CD14-positive monocyte (primary cell): ENCODE data around the gene CKS1B. TPM values are rescaled to one million over a fixed set of nuclear protein-coding genes. Genes with fewer than 3 reads are reported as not detected.

ENCODE experiments used
- DNase-seq, 3 donors: peaks; one replicate each; pipeline ENCODE4 v3.0.0-alpha.2; 2011 to 2022
- H2AFZ ChIP-seq: 2 replicates; pipeline ENCODE4 v1.6.0; 2012; ENCODE audit warnings: mild to moderate bottlenecking, low read depth, low read length, inconsistent platforms; ENCODE audit not compliant: insufficient read depth, poor library complexity, severe bottlenecking
- H3K27ac ChIP-seq, 2 donors: 1 replicate in 1 of 2; 2 replicates in 1 of 2; pipeline ENCODE4 v1.5.1; 2012 to 2013; ENCODE audit warnings: low read length in 2 of 2, control low read depth in 1 of 2, inconsistent platforms in 1 of 2, low read depth in 1 of 2, mild to moderate bottlenecking in 1 of 2
- H3K27me3 ChIP-seq, 2 donors: one replicate each; pipeline versions ENCODE4 v1.6.0 to v1.6.1; 2011 to 2013; ENCODE audit warnings: low read length in 2 of 2; ENCODE audit not compliant: control insufficient read depth in 2 of 2, insufficient read depth in 2 of 2
- H3K36me3 ChIP-seq, 2 donors: replicated peaks in 1 of 2; 1 replicate in 1 of 2; 2 replicates in 1 of 2; pipeline versions ENCODE4 v1.5.1 to v1.6.1; 2012 to 2013; ENCODE audit warnings: low read length in 2 of 2, control low read depth in 1 of 2, inconsistent platforms in 1 of 2, mild to moderate bottlenecking in 1 of 2; ENCODE audit not compliant: insufficient read depth in 2 of 2, control insufficient read depth in 1 of 2
- H3K4me1 ChIP-seq, 2 donors: 1 replicate in 1 of 2; 2 replicates in 1 of 2; pipeline versions ENCODE4 v1.5.1 to v1.6.1; 2012 to 2013; ENCODE audit warnings: low read length in 2 of 2, control low read depth in 1 of 2, inconsistent platforms in 1 of 2, mild to moderate bottlenecking in 1 of 2, moderate library complexity in 1 of 2; ENCODE audit not compliant: insufficient read depth in 2 of 2, control insufficient read depth in 1 of 2
- H3K4me2 ChIP-seq: replicated peaks from 2 replicates; pipeline ENCODE3; 2012; ENCODE audit warnings: low read length, moderate library complexity, mild to moderate bottlenecking; ENCODE audit not compliant: poor library complexity, severe bottlenecking; ENCODE audit errors: extremely low read depth
- H3K4me3 ChIP-seq, 3 experiments: fragments of 200-600 bp in 1 of 3; sonication (generic) in 1 of 3; replicated peaks in 1 of 3; 1 replicate in 2 of 3; 2 replicates in 1 of 3; pipeline ENCODE4 v1.5.1; 2011 to 2013; ENCODE audit warnings: low read length in 3 of 3, mild to moderate bottlenecking in 3 of 3, control low read depth in 2 of 3, low read depth in 2 of 3, inconsistent platforms in 1 of 3, moderate library complexity in 1 of 3
- H3K79me2 ChIP-seq: 2 replicates; pipeline ENCODE4 v1.6.0; 2012; ENCODE audit warnings: mild to moderate bottlenecking, control low read depth, inconsistent platforms, low read length, moderate library complexity; ENCODE audit not compliant: insufficient read depth
- H3K9ac ChIP-seq: 2 replicates; pipeline ENCODE4 v1.6.0; 2017; ENCODE audit warnings: low read length, mild to moderate bottlenecking; ENCODE audit not compliant: insufficient read depth, poor library complexity, severe bottlenecking
- H3K9me3 ChIP-seq, 2 donors: replicated peaks in 1 of 2; 1 replicate in 1 of 2; 2 replicates in 1 of 2; pipeline versions ENCODE4 v1.5.1 to v1.6.1; 2012 to 2013; ENCODE audit warnings: low read length in 2 of 2, control low read depth in 1 of 2; ENCODE audit not compliant: control insufficient read depth in 1 of 2, insufficient read depth in 1 of 2
- H4K20me1 ChIP-seq: 2 replicates; pipeline ENCODE4 v1.6.0; 2012; ENCODE audit warnings: mild to moderate bottlenecking, low read length, control low read depth, moderate library complexity; ENCODE audit not compliant: insufficient read depth
- H3K27ac Mint-ChIP-seq, 7 donors: one replicate each; pipeline ENCODE4 v1.8.0; 2020; ENCODE audit warnings: mild to moderate bottlenecking in 7 of 7, mixed read lengths in 7 of 7, moderate library complexity in 6 of 7, inconsistent platforms in 2 of 7
- H3K27me3 Mint-ChIP-seq, 3 donors: one replicate each; pipeline ENCODE4 v1.8.0; 2021 to 2022; ENCODE audit warnings: low read depth in 3 of 3, mild to moderate bottlenecking in 3 of 3, mixed read lengths in 3 of 3, moderate library complexity in 3 of 3, inconsistent platforms in 1 of 3
- H3K36me3 Mint-ChIP-seq, 2 donors: one replicate each; pipeline ENCODE4 v1.8.0; 2020; ENCODE audit warnings: mixed read lengths in 2 of 2, inconsistent platforms in 1 of 2, mild to moderate bottlenecking in 1 of 2
- H3K4me1 Mint-ChIP-seq: one replicate; pipeline ENCODE4 v1.8.0; 2020; ENCODE audit warnings: mild to moderate bottlenecking, mixed read lengths
- H3K4me3 Mint-ChIP-seq, 2 donors: one replicate each; pipeline ENCODE4 v1.8.0; 2020; ENCODE audit warnings: mild to moderate bottlenecking in 2 of 2, mixed read lengths in 2 of 2, moderate library complexity in 1 of 2
- H3K9me3 Mint-ChIP-seq, 7 donors: one replicate each; pipeline ENCODE4 v1.8.0; 2020 to 2022; ENCODE audit warnings: mixed read lengths in 7 of 7, mild to moderate bottlenecking in 6 of 7, moderate library complexity in 6 of 7, inconsistent platforms in 2 of 7
- WGBS: methylation state at CpG from one replicate; pipeline ENCODE4 v1.1.5; 2013; ENCODE audit warnings: missing lambda C conversion rate; ENCODE audit not compliant: insufficient coverage; 5-methylcytosine and 5-hydroxymethylcytosine counted together
- intact Hi-C, 2 donors: fragments of 100-400 bp; cut with micrococcal nuclease; formaldehyde crosslinking; loops; one replicate each; pipeline versions ENCODE4 v1.15.0 to v1.15.1; 2023
- polyA plus RNA-seq, 3 donors: library from polyadenylated mRNA; depleted of rRNA in 1 of 3; unstranded in 2 of 3; stranded (reverse) in 1 of 3; fragments of 300-500 nt in 2 of 3; fragments of >200 nt in 1 of 3; fragmentation: Illumina TruSeq in 2 of 3; gene quantifications; 1 replicate in 2 of 3; 2 replicates in 1 of 3; pipeline ENCODE4 v1.2.3, GENCODE V29; 2012 to 2021
- TF ChIP-seq, protein P1 (sequence below): fragments of 200-600 bp; IDR thresholded peaks from one replicate; pipeline ENCODE4 v1.8.0; 2022; ENCODE audit warnings: antibody characterized with exemption, mild to moderate bottlenecking

The CKS1B gene
- polyA plus RNA-seq, 3 donors, result 9.4 to 22.6 (median 18.0) TPM

DNA sequence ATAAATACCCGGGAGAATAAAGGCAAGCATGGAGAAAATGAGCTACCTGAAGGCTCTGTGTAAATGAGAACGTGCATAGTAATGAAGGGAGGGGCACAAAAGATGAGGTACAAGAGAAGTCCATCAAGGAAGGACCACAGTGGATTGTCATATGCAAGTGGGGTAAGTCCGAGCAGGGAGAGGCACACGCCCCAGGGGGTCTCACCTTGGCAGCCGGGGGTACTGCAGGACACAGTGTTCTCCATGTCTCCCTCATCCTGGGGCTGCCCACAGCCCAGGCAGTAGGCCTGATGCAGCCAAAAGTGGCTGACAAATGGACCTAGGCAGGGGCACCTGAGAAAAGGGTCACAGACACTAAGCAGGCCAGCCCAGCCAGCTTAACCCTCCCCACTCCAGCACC lies 49.1 kb downstream of the CKS1B start:
- Histone ChIP-seq H3K27ac (no peak overlapping the region), H3K27me3 (no peaks in the 10 kb centered on the region), H3K9ac (no peak overlapping the region), H3K4me3 (no peak overlapping the region), H3K9me3 (no peaks in the 10 kb centered on the region), H4K20me1 (peaks cover 33% of the 10 kb centered on the region), H3K36me3 (peaks cover 9% of the 10 kb centered on the region in 2 donors), H3K79me2 (no peaks in the 10 kb centered on the region), H3K4me2 (no peak overlapping the region), H2AFZ (no peak overlapping the region), H3K4me1 (peaks cover 13 to 19% of the 10 kb centered on the region in 2 donors)
- 93% methylated on average over 4 of the region's 5 CpGs for WGBS
- intact Hi-C loops, result no loop called here
- Mint-ChIP-seq H3K4me1 (peaks cover 44% of the 10 kb centered on the region), H3K9me3 (peaks cover 0 to 2% (median 0%) of the 10 kb centered on the region in 7 donors), H3K27ac (no peak overlapping the region), H3K27me3 (peaks cover 0 to 9% (median 5%) of the 10 kb centered on the region in 3 donors), H3K36me3 (peaks cover 12 to 15% of the 10 kb centered on the region in 2 donors), H3K4me3 (no peak overlapping the region)
- no peak for DNase-seq
- TF ChIP-seq, protein P1, sequence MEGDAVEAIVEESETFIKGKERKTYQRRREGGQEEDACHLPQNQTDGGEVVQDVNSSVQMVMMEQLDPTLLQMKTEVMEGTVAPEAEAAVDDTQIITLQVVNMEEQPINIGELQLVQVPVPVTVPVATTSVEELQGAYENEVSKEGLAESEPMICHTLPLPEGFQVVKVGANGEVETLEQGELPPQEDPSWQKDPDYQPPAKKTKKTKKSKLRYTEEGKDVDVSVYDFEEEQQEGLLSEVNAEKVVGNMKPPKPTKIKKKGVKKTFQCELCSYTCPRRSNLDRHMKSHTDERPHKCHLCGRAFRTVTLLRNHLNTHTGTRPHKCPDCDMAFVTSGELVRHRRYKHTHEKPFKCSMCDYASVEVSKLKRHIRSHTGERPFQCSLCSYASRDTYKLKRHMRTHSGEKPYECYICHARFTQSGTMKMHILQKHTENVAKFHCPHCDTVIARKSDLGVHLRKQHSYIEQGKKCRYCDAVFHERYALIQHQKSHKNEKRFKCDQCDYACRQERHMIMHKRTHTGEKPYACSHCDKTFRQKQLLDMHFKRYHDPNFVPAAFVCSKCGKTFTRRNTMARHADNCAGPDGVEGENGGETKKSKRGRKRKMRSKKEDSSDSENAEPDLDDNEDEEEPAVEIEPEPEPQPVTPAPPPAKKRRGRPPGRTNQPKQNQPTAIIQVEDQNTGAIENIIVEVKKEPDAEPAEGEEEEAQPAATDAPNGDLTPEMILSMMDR, result no peak

DNA sequence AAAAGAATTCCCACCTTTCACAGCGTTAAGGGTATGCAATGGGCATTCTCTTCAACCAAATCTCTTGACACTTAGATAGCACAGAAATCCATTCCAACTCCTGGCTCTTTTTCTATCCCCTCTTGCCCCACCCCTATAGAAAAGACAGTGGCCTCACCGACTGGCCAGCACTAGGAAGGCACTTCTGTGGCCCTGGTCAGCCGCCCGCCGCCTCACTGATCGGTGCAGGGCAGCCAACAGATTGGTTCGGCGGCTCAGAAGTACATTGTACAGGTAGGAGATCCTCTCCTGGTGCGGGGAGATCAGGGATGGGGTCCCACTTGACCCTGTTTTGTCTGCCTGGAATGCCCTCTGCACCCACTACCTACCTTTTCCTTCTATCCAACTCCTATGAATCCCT lies 49.8 kb downstream of the CKS1B start:
- TF ChIP-seq, protein P1, result no peak
- Mint-ChIP-seq H3K27me3 (peaks cover 0 to 9% (median 5%) of the 10 kb centered on the region in 3 donors), H3K4me1 (peaks cover 48% of the 10 kb centered on the region), H3K27ac (peak overlapping the region in 1 of 7 donors; percentile 53), H3K4me3 (no peak overlapping the region), H3K36me3 (peaks cover 8 to 9% of the 10 kb centered on the region in 2 donors), H3K9me3 (peaks cover 0 to 2% (median 0%) of the 10 kb centered on the region in 7 donors)
- intact Hi-C loops, result no loop called here
- Histone ChIP-seq H3K4me1 (peaks cover 20 to 26% of the 10 kb centered on the region in 2 donors), H3K36me3 (peaks cover 2% of the 10 kb centered on the region in 2 donors), H3K27me3 (no peaks in the 10 kb centered on the region), H3K27ac (no peak overlapping the region), H3K9me3 (no peaks in the 10 kb centered on the region), H3K9ac (no peak overlapping the region), H3K4me2 (no peak overlapping the region), H2AFZ (no peak overlapping the region), H3K4me3 (no peak overlapping the region), H4K20me1 (peaks cover 26% of the 10 kb centered on the region), H3K79me2 (no peaks in the 10 kb centered on the region)
- DNase-seq, result no peak
- WGBS, result 94% methylated on average over 4 of the region's 9 CpGs
